Endothelial cell of hepatic sinusoid (primary cell): ENCODE data around the gene RAB8A.

Experiments
- in situ Hi-C: cut with HindIII; loops from 2 replicates; pipeline ENCODE4 v1.10.0; 2017; ENCODE audit warnings: low sequenced_read_pairs

Gene RAB8A

DNA sequence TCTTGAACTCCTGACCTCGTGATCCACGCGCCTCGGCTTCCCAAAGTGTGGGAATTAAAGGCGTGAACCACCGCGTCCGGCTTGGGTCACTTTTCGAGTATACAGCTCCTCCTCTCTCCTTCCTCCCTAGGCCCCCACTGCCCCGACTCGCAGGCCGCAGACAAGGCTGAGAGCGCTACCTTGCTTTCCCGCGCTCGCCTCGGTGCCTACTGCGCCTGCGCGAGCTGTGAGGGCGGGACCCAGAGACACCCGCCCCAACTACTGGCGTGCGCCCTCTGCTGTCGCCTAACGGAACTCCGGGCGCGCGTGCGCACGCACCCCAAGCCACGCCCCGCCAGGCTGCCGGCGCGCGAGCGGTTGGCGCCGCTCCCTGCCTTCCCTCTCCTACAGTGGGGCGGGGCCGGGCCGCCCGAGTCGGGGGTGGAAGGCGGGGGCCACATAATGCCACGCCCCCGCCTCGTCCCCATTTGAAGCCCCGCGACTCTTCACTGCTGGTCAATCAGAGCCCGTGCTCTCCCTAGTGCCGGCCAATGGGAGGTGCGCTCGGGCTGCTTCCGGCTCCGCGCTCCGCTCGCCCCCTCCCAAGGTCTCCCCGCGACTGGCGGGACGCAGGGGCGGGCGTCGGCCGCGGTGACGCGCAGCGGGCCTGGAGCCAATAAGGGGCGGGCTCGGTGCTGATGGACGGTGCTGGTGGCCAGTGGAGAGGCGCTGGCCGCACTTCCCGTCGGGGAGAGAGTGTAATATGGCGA is at the start of gene RAB8A:
TSS of gene RAB8A (plus strand) at position 730 of the 749 bp plus-strand sequence. CDS start at position 743, 13 bp downstream.
- in situ Hi-C loops = no loop called here

- in situ Hi-C loops = no loop called here
Observed at GRCh38 chr19:16061943-16062342, 49.7 kb upstream of the RAB8A start.

DNA sequence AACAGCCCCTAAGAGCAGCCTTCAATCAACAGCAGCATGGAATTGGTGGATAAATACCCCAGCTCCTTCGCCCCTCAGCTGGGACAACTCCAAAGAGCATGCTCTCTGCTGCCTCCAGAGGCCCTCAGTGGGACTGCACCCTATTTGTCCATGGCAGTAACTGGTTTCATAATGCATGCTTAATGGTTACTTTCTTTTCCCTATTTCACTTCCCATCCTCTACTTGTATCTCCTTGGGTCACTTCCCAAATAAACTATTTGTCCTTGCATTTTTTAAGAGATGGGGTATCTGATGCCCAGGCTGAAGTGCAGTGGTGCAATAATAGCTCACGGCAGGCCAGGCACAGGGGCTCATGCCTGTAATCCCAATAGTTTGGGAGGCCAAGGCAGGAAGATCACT is 48.9 kb upstream of the RAB8A start:
- in situ Hi-C loops = no loop called here

GRCh38 chr19:16064209-16064889 is 47.3 kb upstream of the RAB8A start:
- in situ Hi-C loops = no loop called here

- in situ Hi-C loops = no loop called here
Observed at GRCh38 chr19:16066611-16067104, 45.0 kb upstream of the RAB8A start.

GRCh38 chr19:16067205-16067938 is 44.3 kb upstream of the RAB8A start:
- in situ Hi-C loops = no loop called here

- in situ Hi-C loops = no loop called here
Observed at GRCh38 chr19:16068696-16069259, 42.9 kb upstream of the RAB8A start.

DNA sequence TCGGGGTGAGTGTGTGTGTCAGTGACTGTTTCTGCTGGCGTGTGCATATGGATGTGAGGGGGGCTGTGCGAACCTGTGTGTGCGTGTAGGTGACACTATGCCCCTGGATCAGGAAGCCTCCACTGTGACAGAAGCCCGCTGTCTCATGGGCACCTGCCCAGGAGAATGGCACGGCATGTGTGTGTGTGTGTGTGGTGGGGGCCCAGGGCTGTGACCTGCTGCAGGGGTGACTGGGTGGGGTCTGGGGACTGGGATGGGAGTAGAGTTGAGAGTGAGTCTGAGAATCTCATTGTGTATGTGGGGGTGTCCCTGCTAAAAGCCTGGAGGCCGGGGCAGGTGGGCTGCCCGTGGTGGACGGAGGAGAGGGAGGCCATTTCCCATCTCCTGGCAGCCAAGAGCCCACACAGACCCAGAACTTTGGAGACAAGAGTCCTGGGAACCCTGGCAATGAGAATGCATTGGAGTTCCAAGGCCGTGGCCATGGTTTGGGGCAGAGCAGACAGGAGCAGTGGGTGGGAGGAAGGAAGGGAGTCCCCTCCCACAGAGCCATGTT is 41.8 kb upstream of the RAB8A start:
- in situ Hi-C loops = no loop called here

DNA sequence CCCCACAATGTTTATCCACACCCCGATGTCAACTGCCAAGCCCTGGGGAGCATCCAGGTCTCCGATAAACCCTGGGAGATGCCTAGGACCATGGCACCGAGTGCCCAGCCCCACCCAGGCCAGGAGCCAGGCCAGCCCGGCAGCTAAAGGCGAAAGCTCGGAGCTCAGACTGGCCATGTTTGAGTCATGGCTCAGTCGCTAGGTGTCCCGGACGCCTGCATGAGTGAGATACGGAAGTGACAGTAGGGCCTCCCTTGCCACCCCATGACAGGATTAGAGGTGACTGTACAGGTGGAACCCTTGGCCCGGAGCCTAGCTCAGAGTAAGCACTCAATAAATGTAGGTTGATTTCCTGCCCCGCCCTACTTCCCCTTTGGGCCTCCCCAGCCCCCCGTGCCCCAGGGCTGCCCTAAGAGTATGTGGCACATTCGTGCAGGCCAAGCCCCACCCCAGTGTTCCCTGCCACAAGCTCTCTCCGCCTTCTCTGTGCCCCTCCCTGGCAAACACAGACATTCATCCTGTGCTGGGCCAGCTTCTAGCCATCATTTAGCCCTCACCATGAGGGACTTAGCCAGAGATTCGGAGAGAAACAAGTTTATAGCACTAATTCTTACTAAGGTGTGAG is 41.2 kb upstream of the RAB8A start:
- in situ Hi-C loops = no loop called here

DNA sequence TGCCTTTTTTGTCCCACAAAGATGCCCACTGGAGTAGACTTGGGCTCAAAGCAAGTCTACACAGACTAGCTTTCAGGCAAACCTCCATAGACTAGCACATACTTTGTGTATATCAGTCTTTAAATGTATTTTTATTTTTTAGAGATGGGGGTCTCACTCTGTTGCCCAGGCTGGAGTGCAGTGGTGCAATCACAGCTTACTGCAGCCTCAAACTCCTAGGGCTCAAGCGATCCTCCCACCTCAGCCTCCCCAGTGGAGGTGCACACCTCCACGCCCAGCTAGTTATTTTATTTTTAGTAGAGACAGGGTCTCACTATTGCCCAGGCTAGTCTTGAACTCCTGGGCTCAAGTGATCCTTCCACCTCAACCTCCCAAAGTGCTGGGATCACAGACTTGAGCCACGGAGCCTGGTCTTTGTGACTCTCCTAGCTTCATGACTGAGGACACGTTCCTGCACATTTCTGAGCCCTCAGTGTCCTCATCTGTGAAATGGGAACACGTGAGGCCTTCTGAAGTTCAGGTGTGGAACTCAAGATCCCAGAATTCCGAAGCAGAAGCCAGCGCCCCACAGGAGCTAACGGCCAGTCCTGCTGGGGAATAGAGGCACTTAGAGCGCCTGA is 40.5 kb upstream of the RAB8A start:
- in situ Hi-C loops = no loop called here

- in situ Hi-C loops = no loop called here
Observed at GRCh38 chr19:16073481-16073880, 38.2 kb upstream of the RAB8A start.

DNA sequence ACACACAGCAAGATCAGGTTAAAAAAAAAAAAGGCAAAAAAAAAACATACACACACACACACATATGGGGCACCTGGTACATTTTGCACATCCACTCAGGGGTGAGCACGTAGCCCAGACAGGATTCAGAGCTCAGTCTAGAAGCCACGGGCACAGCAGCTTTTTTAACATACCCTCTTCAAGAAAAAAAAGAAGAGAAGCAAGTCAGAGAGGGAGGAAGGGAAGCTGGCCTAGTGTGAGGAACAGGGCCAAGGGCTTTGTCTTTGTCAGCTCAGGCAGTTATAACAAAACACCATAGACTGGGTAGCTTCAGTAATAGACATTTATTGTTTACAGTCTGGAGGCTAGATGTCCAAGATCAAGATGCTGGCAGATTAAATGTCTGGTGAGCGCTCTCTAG is 37.7 kb upstream of the RAB8A start:
- in situ Hi-C loops = no loop called here

GRCh38 chr19:16074488-16075365 is 37.0 kb upstream of the RAB8A start:
- in situ Hi-C loops = no loop called here

- in situ Hi-C loops = no loop called here
Observed at GRCh38 chr19:16075430-16076153, 36.1 kb upstream of the RAB8A start.

DNA sequence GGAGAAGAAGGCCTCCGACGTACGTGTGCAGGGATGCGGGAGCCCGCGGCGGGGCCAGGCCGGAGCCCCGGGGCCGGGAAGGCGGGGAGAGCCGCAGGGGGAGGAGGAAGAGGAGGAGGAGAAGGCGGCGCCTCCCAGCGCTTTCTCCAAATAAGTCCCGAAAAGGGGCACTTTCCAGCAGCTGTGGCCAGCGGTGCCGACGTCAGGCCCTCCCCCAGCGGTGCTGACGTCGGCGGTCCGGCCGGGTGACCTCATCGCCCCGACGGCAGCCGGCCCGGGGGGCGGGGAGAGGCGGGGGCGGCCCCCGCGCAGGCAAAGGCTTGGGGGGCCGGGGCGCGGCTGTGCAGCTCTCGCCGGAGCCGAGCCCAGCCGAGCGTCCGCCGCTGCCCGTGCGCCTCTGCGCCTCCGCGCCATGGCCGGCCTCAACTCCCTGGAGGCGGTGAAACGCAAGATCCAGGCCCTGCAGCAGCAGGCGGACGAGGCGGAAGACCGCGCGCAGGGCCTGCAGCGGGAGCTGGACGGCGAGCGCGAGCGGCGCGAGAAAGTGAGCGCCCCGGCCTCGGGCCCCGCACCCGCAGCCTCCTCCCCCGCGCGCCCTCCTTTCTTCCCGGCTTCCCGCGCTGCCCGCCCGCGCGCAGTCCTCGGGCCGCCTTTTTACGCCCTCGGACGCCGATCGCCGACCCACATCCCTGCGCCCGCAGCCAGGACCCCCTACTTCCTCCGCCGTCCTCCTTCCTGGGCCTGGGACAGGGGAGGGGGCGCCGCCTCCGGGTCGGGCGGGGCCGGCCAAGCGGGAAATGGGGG is 35.3 kb upstream of the RAB8A start, which contains the start of gene TPM4:
TSS of gene TPM4 (plus strand) at position 342 of the 804 bp plus-strand sequence. CDS start at position 413, 71 bp downstream.
- in situ Hi-C loops = no loop called here

- in situ Hi-C loops = no loop called here
Observed at GRCh38 chr19:16076958-16077611, 34.6 kb upstream of the RAB8A start.
